OCI-LY3 (cell line): Measurements from ENCODE around the gene PHPT1.

Experiments
- H2AFZ ChIP-seq: fragments of 200-600, 300-600 bp; shearing (Covaris generic); 2 replicates; pipeline ENCODE4 v1.6.0; 2014; ENCODE audit warnings: antibody characterized with exemption, low read depth, low read length
- H3K27ac ChIP-seq: fragments of 200-600, 300-600 bp; sonication (generic); 2 replicates; pipeline ENCODE4 v1.5.1; 2014; ENCODE audit warnings: mild to moderate bottlenecking, low read length, moderate library complexity, mixed read lengths
- H3K27me3 ChIP-seq: fragments of 200-600, 300-600 bp; sonication (generic); 2 replicates; pipeline ENCODE4 v1.6.1; 2014; ENCODE audit warnings: low read depth, low read length, mixed read lengths
- H3K36me3 ChIP-seq: fragments of 200-600, 300-600 bp; sonication (generic); replicated peaks from 2 replicates; pipeline ENCODE3; 2014; ENCODE audit warnings: low read depth, low read length, mixed read lengths
- H3K4me1 ChIP-seq: fragments of 300-600, 200-600 bp; sonication (generic); 2 replicates; pipeline ENCODE4 v1.6.1; 2014; ENCODE audit warnings: low read length, mixed read lengths
- H3K4me2 ChIP-seq: fragments of 200-600, 300-600 bp; sonication (generic); 2 replicates; pipeline ENCODE4 v1.6.1; 2014; ENCODE audit warnings: low read length, mixed read lengths
- H3K4me3 ChIP-seq: fragments of 300-600, 200-600 bp; sonication (generic); 2 replicates; pipeline ENCODE4 v1.5.1; 2014; ENCODE audit warnings: antibody characterized with exemption, mild to moderate bottlenecking, low read length, moderate library complexity
- H3K79me2 ChIP-seq: fragments of 300-600, 200-600 bp; shearing (Covaris generic); 2 replicates; pipeline ENCODE4 v1.6.1; 2014; ENCODE audit warnings: mild to moderate bottlenecking, low read length, mixed read lengths
- H3K9ac ChIP-seq: fragments of 300-600, 200-600 bp; shearing (Covaris generic); 2 replicates; pipeline ENCODE4 v1.6.0; 2014; ENCODE audit warnings: mild to moderate bottlenecking, low read length, moderate library complexity
- H3K9me3 ChIP-seq: fragments of 200-600, 300-600 bp; shearing (Covaris generic); 2 replicates; pipeline ENCODE4 v1.6.1; 2014; ENCODE audit warnings: low read length, mixed read lengths; ENCODE audit not compliant: insufficient read depth
- H4K20me1 ChIP-seq: fragments of 200-600, 300-600 bp; sonication (generic); 2 replicates; pipeline ENCODE4 v1.6.1; 2016; ENCODE audit warnings: low read length, mixed read lengths; ENCODE audit not compliant: insufficient read depth
- EZH2phosphoT487 ChIP-seq: fragments of 200-600 bp; shearing (Covaris generic); IDR thresholded peaks from 2 replicates; pipeline ENCODE4 v1.6.1; 2018; ENCODE audit warnings: antibody characterized with exemption, mixed run types, low read depth
- TF ChIP-seq, protein P1 (sequence below): fragments of 200-600, 300-600 bp; sonication (generic); IDR thresholded peaks from 2 replicates; pipeline ENCODE4 v1.5.1; 2014; ENCODE audit warnings: antibody characterized with exemption, low read length, low read depth

PHPT1 gene

DNA sequence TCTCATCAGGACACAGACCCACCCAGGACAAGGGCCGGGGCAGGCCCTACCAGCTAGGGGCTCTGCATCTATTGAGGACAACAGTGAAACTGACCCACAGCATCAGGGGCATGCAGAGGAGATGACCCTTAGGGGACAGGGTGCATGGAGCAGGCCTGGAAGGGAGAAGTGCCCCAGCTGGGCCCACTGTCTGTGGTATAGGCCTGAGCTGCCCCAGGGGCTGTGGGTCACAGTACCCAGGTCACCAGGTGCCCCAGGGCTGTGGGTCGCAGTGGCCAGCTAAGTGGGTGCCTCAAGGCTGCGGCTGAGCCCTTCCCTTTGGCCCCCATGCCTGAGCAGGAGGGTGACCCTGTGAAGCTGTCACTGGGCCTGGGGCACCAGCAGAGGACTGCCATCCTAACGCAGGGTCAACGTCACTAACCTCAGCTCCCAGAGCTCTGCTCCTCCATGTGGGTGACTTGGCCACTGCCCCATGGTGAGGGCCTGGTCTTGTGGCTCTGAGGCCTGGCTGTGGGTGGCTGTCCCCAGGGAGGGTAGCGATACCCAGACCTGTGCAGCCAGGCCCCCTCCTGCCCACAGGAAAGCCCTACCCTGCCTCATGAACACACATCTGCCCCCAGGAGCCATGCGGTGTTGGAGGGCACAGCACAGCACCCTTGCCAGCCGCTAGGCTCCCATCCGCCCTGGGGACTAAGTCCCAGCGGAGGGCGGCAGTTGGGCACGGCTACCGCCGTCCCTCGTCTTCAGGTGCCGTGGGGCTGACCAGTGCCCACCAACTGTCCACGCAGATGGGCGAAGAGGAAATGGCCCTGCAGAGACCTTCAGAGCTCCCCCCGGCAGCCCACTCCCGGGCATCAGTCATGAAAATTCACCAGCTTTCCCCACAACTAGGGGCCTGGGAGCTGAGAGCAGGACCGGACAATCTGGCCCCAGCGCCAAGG is 12.0 kb downstream of the PHPT1 start:
- Histone ChIP-seq H4K20me1 (peaks cover 8% of the 10 kb centered on the region), H3K36me3 (peaks cover 21% of the 10 kb centered on the region), H3K4me3 (no peak overlapping the region), H3K4me1 (peaks cover 4% of the 10 kb centered on the region; the same call in 1 of the 2 replicates), H3K9me3 (no peaks in the 10 kb centered on the region), H3K27me3 (no peaks in the 10 kb centered on the region), H2AFZ (no peak overlapping the region), H3K4me2 (no peak overlapping the region), H3K9ac (no peak overlapping the region), H3K27ac (no peak overlapping the region), H3K79me2 (peaks cover 23% of the 10 kb centered on the region)
- TF ChIP-seq, protein P1, sequence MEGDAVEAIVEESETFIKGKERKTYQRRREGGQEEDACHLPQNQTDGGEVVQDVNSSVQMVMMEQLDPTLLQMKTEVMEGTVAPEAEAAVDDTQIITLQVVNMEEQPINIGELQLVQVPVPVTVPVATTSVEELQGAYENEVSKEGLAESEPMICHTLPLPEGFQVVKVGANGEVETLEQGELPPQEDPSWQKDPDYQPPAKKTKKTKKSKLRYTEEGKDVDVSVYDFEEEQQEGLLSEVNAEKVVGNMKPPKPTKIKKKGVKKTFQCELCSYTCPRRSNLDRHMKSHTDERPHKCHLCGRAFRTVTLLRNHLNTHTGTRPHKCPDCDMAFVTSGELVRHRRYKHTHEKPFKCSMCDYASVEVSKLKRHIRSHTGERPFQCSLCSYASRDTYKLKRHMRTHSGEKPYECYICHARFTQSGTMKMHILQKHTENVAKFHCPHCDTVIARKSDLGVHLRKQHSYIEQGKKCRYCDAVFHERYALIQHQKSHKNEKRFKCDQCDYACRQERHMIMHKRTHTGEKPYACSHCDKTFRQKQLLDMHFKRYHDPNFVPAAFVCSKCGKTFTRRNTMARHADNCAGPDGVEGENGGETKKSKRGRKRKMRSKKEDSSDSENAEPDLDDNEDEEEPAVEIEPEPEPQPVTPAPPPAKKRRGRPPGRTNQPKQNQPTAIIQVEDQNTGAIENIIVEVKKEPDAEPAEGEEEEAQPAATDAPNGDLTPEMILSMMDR, result no peak
- no peak for TF ChIP-seq EZH2phosphoT487

- H3K27ac ChIP-seq, result no peak overlapping the region
- H3K9me3 ChIP-seq, result no peaks in the 10 kb centered on the region
- peaks cover 5% of the 10 kb centered on the region; the same call in 1 of the 2 replicates for H3K4me1 ChIP-seq
- H3K4me3 ChIP-seq, result no peak overlapping the region
- TF ChIP-seq EZH2phosphoT487, result no peak
- no peak overlapping the region for H3K9ac ChIP-seq
- no peak overlapping the region for H3K4me2 ChIP-seq
- H3K36me3 ChIP-seq, result peaks cover 21% of the 10 kb centered on the region
- H4K20me1 ChIP-seq, result peaks cover 5% of the 10 kb centered on the region
- no peaks in the 10 kb centered on the region for H3K27me3 ChIP-seq
- H2AFZ ChIP-seq, result no peak overlapping the region
- peaks cover 27% of the 10 kb centered on the region for H3K79me2 ChIP-seq
Measured at GRCh38 chr9:136861874-136862457, 12.8 kb downstream of the PHPT1 start.

DNA sequence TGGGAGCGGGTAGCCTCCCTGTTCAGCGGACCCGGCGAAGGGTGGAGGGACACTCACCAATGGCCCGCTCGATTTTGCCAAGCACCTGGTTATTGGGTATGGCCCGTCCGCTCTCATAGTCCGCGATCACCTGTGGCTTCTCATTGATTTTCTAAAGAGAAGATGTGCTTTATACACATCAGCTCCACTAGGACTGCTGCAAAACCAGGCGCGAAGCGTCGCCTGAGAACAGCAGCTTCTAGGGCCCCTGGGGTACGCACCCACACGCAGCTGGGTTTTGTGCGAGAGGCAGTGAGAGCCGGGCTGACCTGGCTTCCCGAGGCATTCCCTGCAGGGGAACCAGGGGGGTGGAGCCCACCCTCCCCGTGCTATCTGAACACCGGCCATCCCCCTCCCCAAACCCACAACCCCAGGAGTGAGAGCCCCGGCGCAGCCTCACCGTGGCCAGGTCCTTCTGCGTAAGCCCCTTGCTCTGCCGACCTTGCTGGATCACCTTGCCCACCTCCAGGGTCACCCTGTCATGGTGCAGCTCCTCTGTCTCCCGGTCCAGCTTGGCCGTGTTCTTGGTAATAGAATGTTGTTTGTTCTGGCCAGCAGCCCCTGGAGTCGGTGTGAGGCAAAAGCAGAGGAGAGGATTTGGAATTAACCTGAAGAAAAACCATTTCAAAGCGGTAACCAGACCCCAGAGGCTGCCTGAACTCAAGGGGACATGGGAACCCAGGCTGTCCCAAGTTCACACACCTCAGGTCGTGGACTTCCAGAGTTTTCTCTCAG is 13.8 kb downstream of the PHPT1 start:
- H4K20me1 ChIP-seq, result peaks cover 4% of the 10 kb centered on the region; the same call in 1 of the 2 replicates
- no peak overlapping the region for H3K27ac ChIP-seq
- peaks cover 8% of the 10 kb centered on the region; the same call in 1 of the 2 replicates for H3K4me1 ChIP-seq
- no peak overlapping the region for H3K4me2 ChIP-seq
- no peaks in the 10 kb centered on the region for H3K27me3 ChIP-seq
- H3K79me2 ChIP-seq, result peaks cover 27% of the 10 kb centered on the region
- no peak overlapping the region for H3K4me3 ChIP-seq
- H3K9ac ChIP-seq, result no peak overlapping the region
- H2AFZ ChIP-seq, result no peak overlapping the region
- TF ChIP-seq, protein P1, result no peak
- TF ChIP-seq EZH2phosphoT487, result no peak
- peaks cover 30% of the 10 kb centered on the region for H3K36me3 ChIP-seq
- H3K9me3 ChIP-seq, result peaks cover 5% of the 10 kb centered on the region; the same call in 1 of the 2 replicates

- Histone ChIP-seq H3K4me2 (no peak overlapping the region), H3K9me3 (peaks cover 5% of the 10 kb centered on the region; the same call in 1 of the 2 replicates), H3K27ac (no peak overlapping the region), H3K4me1 (peaks cover 8% of the 10 kb centered on the region; the same call in 1 of the 2 replicates), H4K20me1 (peaks cover 4% of the 10 kb centered on the region; the same call in 1 of the 2 replicates), H3K27me3 (no peaks in the 10 kb centered on the region), H3K79me2 (peaks cover 27% of the 10 kb centered on the region), H3K4me3 (no peak overlapping the region), H3K36me3 (peaks cover 34% of the 10 kb centered on the region), H2AFZ (no peak overlapping the region), H3K9ac (no peak overlapping the region)
- TF ChIP-seq, protein P1, result no peak
- no peak for TF ChIP-seq EZH2phosphoT487
Measured at GRCh38 chr9:136863623-136864273, 14.5 kb downstream of the PHPT1 start.
